ENCODE measurements around the gene STX7.

STX7 gene

GRCh38 chr6:132524646-132525045 lies 11.7 kb upstream of the STX7 start:
- no peak for DNase-seq (ENCODE audit: insufficient read length, low spot score)
- no peak for TF ChIP-seq POLR2A (IDR thresholded peaks at IDR 0.05; ENCODE audit: low read depth, low read length)
- no peak for FAIRE-seq

DNA sequence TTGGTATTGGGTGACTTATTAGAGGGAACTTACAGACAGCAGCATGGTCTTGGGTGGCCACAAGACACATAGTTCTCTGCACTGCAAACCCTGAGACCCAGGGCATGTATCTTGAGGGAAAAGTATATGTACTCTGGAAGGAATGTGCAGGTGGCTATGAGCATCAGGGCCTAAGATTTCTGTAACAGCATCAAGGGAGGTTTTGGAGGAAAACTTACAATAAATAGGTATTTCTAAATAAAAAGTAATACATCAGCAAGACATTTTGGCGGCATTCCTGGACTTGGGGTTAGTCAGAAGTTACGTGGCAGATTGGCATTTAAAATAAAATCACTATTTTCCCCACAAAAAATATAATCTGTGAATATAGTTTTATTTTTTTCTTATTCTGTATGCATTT lies 8.0 kb upstream of the STX7 start:
- TF ChIP-seq POLR2A (IDR thresholded peaks at IDR 0.05; ENCODE audit: low read depth, low read length), result no peak
- no peak for FAIRE-seq
- no peak for DNase-seq (ENCODE audit: insufficient read length, low spot score)

DNA sequence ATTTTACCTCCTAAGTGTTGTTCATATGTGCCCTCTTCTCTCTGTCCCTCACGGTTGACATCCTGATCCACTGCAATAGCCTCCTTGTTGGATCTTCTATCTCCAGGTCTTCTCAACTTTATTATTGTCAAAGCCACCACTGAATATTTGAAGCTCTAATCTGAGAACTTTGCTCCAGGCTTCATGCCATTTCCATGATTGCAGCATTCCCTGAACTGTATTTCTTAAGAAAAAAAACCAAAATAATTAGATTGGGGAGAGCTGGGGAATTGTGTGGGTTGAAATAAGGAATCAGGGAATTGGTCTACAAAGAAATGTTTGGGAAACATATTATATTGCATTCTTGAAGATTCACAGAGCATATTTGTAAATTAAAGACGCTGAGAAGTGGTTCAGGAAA lies 2.5 kb upstream of the STX7 start:
- DNase-seq (ENCODE audit: insufficient read length, low spot score), result no peak
- no peak for FAIRE-seq
- TF ChIP-seq POLR2A (IDR thresholded peaks at IDR 0.05; ENCODE audit: low read depth, low read length), result no peak

GRCh38 chr6:132513831-132514545 lies 1.1 kb upstream of the STX7 start:
- no peak for TF ChIP-seq POLR2A (IDR thresholded peaks at IDR 0.05; ENCODE audit: low read depth, low read length)
- no peak for FAIRE-seq
- no peak for DNase-seq (ENCODE audit: insufficient read length, low spot score)

DNA sequence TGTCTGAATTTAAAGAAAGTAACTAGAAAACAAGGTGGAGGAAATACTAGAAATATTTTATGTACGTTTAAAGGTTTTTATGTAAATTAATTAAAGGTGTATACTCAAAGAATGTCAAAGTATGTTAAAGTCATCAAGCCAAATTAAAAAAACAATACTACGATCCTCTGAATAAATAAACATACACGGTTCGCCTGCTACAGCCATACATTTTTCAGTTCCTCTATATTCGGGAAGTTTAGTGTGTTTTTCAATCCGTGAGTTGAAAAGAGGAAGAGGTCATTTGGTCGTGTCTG lies 626 bp downstream of the STX7 start:
- no peak for FAIRE-seq

DNA sequence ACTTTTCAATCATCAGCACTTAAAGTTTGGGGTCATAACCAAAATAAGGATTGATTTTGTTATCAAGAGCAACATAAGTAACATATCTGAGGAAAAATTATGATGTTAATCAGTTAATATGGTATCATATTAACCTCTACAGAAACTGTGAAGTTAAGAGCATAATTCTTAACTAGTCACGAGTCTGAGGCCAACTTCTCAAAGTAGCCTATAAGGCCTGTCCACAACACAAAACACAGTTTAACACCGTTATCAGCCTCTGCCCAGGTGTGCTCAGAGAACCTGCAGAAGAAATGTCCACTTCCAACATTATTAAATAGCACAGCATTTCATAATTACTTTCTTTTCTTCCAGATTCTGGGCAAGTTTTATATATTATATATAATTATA lies 1.1 kb downstream of the STX7 start:
- DNase-seq (ENCODE audit: insufficient read length, low spot score) (no peak), FAIRE-seq (no peak)
- no peak for TF ChIP-seq POLR2A (IDR thresholded peaks at IDR 0.05; ENCODE audit: low read depth, low read length)

More for the DNA sequence above, 626 bp downstream of the STX7 start:
- TF ChIP-seq POLR2A (IDR thresholded peaks at IDR 0.05; ENCODE audit: low read depth, low read length), result no peak
- DNase-seq (ENCODE audit: insufficient read length, low spot score), result no peak

DNA sequence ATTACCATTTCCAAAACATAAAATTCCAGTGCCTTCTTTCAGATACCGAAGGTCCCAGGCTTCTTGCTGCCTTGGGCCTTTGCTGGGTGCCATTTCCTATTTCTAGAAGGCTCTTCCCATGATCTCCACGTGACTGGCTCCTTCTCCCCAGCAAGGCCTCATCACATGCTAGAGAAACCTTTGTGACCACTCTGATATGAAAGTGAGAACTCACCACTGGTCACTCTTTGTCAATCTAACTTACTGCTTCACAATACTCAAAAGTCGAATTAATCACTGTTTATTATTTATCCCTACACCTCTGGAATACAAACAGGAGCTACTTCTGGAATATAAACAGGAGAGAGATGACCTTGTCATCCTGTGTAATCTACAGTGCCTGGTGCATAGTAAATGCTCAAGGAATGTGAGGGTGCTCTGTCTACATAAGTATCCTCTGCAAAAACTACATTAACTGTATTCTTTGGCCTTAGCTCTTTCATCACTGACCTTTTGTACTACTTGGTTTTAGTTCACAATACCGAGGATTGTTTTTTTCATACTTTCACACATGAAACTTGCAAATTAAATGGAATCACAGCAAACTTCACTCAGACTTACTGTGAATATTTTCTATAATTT lies 1.6 kb downstream of the STX7 start:
- FAIRE-seq (peak; percentile 6), DNase-seq (ENCODE audit: insufficient read length, low spot score) (no peak)
- TF ChIP-seq POLR2A (IDR thresholded peaks at IDR 0.05; ENCODE audit: low read depth, low read length), result no peak

GRCh38 chr6:132506869-132507808 lies 5.8 kb downstream of the STX7 start:
- no peak for TF ChIP-seq POLR2A (IDR thresholded peaks at IDR 0.05; ENCODE audit: low read depth, low read length)
- FAIRE-seq, result no peak
- DNase-seq (ENCODE audit: insufficient read length, low spot score), result no peak

DNA sequence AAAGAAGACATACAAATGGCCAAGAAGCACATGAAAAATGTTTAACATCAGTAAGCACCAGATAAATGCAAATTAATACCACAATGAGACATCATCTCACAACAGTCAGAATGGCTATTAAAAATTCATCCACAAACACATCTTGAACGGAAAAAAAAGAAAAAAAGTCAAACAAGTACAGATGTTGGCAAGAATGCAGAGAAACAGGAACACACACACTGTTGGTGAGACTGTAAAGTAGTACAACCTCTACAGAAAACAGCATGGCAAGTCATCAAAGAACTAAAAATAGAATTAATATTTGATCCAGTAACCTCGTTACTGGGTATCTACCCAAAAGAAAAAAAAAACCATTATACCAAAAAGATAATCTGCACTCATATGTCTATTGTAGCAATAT lies 6.5 kb downstream of the STX7 start:
- FAIRE-seq (no peak), DNase-seq (ENCODE audit: insufficient read length, low spot score) (no peak)
- TF ChIP-seq POLR2A (IDR thresholded peaks at IDR 0.05; ENCODE audit: low read depth, low read length), result no peak

GRCh38 chr6:132505158-132505557 lies 7.8 kb downstream of the STX7 start:
- no peak for DNase-seq (ENCODE audit: insufficient read length, low spot score)
- no peak for FAIRE-seq
- no peak for TF ChIP-seq POLR2A (IDR thresholded peaks at IDR 0.05; ENCODE audit: low read depth, low read length)

DNA sequence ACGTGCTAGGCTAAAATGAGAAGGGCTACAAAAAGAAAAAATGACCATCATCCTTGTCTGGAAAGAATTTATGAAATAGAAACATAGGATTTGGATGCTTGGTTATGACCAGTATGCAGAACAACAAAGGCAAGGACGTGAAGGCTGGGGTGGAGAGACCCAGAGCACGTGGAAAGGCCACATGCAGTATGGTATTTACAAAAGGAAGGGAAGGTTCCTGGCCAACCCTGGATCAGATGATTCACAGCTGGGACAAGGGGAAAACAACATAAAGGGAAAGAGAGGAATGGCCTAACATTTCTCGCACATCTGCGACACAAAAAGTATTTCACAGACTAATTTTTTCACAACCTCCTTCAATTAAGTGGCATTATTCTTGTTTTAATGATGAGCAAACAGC lies 8.2 kb downstream of the STX7 start:
- DNase-seq (ENCODE audit: insufficient read length, low spot score) (no peak), FAIRE-seq (no peak)
- TF ChIP-seq POLR2A (IDR thresholded peaks at IDR 0.05; ENCODE audit: low read depth, low read length), result no peak

GRCh38 chr6:132499757-132500156 lies 13.2 kb downstream of the STX7 start:
- DNase-seq (ENCODE audit: insufficient read length, low spot score), result no peak
- no peak for TF ChIP-seq POLR2A (IDR thresholded peaks at IDR 0.05; ENCODE audit: low read depth, low read length)
- no peak for FAIRE-seq

- no peak for TF ChIP-seq POLR2A (IDR thresholded peaks at IDR 0.05; ENCODE audit: low read depth, low read length)
- FAIRE-seq (no peak), DNase-seq (ENCODE audit: insufficient read length, low spot score) (no peak)
Measured at GRCh38 chr6:132498638-132499037, 14.3 kb downstream of the STX7 start.

GRCh38 chr6:132496519-132497180 lies 16.3 kb downstream of the STX7 start:
- no peak for TF ChIP-seq POLR2A (IDR thresholded peaks at IDR 0.05; ENCODE audit: low read depth, low read length)
- FAIRE-seq, result no peak

More at GRCh38 chr6:132496519-132497180, 16.3 kb downstream of the STX7 start:
- no peak for DNase-seq (ENCODE audit: insufficient read length, low spot score)

Data from H54 (cell line).